ENCODE data around the gene TRMT5.

DNA sequence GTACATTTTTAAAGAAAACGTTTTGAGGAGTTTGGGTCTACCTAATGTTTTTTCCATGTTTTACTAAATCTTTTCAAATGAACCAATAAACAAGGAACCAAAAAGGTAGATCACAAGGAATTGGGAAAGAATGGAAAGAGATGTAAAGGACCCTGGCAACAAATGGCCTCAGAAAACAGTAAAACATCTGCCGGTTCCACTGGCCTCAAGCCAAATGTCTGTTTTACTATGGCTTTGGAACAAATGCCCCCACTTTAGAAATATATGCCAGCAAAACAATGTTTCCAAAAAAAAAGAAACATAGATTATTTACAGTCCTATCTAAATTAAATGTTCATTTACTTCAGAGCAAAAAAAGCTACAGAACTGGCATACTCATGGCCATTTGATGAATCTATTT is 3.0 kb downstream of the TRMT5 start:
- TF ChIP-seq, protein P1, sequence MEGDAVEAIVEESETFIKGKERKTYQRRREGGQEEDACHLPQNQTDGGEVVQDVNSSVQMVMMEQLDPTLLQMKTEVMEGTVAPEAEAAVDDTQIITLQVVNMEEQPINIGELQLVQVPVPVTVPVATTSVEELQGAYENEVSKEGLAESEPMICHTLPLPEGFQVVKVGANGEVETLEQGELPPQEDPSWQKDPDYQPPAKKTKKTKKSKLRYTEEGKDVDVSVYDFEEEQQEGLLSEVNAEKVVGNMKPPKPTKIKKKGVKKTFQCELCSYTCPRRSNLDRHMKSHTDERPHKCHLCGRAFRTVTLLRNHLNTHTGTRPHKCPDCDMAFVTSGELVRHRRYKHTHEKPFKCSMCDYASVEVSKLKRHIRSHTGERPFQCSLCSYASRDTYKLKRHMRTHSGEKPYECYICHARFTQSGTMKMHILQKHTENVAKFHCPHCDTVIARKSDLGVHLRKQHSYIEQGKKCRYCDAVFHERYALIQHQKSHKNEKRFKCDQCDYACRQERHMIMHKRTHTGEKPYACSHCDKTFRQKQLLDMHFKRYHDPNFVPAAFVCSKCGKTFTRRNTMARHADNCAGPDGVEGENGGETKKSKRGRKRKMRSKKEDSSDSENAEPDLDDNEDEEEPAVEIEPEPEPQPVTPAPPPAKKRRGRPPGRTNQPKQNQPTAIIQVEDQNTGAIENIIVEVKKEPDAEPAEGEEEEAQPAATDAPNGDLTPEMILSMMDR (IDR thresholded peaks at IDR 0.05; ENCODE audit: low read length), result no peak
- TF ChIP-seq EZH2 (IDR thresholded peaks at IDR 0.05; ENCODE audit: borderline replicate concordance, low read length), result no peak

All from OCI-LY1 (cell line).